T follicular helper cell (primary cell): ENCODE results near the gene OSBPL2.

ENCODE experiments used
- DNase-seq: peaks from one replicate; pipeline ENCODE4 v3.0.0-alpha.2; 2020; ENCODE audit warnings: low read depth

The OSBPL2 gene

GRCh38 chr20:62206388-62206775, 31.9 kb upstream of the OSBPL2 start:
- DNase-seq: no peak

DNA sequence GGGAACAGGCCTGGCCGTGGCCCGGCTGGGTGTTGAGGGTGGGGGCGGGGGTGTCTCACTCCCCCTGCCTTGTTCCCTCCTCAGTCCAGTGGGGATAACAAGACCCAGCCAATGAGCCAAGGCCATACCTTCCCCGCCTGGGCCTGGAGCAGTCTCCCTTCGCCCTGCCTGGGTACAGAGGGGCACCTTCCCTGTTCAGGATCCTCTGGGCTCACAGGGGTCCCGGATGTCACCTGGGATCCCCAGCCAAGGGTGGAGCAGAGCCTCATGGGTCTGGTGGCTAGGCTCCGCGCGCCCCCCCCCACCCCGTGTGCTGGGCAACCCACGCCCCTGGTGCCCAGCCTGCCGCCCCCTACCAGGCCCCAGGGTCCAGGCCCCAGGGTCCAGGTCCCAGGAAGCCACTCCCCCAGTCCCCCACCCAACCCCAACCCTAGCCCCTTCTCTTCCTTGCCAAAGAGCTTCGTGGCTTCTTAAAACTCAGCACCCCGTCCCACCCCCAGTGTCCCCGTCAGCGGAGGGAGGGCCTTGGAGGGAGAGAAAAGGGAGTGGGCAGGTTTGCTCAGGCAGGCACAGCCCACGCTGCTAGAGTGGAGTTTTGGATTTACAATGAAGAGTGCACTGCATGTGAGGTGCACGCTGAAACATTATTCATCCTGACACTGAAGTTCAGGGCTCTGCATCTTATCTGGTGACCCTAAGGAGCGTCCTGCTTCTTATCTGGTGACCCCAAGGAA, 30.1 kb upstream of the OSBPL2 start:
- DNase-seq: no peak

GRCh38 chr20:62208795-62209755, 29.2 kb upstream of the OSBPL2 start:
- no peak for DNase-seq

DNA sequence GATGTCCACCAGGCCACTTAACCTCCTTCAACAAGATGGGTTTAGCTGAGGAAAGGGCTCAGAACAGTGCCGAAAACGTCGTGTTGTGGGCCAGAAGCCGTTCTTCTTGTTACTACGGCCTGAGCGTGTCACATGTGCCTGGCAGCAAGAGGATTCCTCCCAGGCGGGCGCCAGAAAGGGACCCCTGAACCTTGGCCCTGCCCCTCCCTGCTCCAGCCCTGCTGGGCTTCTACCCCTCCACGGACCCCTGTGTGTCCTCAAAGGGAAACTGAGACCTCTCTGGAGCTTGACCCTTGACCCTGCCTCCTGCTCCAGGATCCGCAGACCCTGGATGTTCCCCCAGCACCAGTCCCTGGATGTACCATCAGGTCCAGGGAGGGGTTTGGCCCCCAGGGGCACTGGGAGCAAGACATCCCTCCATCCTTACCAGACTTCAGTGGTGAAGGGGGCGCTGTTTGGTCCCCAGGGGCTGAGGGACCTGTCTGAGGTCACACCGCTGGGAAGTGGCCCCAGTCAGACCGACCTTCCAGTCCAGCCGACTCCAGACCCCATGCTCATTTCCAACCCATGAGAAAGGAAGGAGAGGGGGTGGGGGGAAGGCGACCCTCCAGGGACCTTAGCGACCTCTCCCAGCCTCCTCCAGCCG, 28.3 kb upstream of the OSBPL2 start:
- DNase-seq: no peak

- no peak for DNase-seq
Observed at GRCh38 chr20:62210496-62210855, 27.8 kb upstream of the OSBPL2 start.

DNA sequence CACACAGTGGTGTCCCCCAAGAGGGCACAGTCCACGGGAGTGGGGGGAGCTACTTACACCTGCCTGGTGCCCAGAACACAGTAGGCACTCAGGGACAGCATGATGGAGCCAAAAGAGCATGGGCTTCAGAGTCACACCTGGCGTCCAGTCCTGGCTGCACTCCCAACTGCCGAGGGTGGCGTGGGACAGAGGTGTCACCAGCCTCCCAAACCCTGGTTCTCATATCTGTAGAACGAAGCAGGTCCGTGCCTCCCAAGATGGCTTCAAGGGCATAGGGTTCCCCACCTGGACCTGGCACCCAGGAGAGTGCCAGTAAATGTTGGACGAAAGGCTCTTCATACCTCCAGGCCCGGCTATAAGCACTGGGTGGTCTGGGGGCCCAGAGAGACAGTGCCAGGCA, 27.1 kb upstream of the OSBPL2 start:
- no peak for DNase-seq

- DNase-seq: no peak
Observed at GRCh38 chr20:62211769-62212288, 26.5 kb upstream of the OSBPL2 start.

DNA sequence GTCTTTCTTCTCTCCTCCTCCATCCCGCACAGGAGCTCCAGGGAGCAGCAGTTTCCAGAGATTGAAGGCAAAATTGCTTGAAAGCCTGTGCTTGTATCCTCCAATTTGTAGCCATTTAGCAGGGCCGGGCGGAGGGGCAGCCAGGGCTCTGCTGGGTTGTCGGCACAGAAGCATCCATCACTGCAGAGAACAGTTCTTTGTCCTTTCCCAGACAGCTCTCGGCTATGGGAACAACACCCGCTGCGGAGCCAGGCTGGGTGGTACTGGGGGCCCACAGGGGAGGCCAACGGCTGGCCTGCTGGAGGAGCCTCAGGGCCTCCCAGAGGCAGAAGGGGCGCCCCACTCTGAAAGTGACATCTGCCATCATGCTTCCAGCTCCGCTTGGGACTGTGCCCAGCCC, 26.0 kb upstream of the OSBPL2 start:
- DNase-seq: no peak

DNA sequence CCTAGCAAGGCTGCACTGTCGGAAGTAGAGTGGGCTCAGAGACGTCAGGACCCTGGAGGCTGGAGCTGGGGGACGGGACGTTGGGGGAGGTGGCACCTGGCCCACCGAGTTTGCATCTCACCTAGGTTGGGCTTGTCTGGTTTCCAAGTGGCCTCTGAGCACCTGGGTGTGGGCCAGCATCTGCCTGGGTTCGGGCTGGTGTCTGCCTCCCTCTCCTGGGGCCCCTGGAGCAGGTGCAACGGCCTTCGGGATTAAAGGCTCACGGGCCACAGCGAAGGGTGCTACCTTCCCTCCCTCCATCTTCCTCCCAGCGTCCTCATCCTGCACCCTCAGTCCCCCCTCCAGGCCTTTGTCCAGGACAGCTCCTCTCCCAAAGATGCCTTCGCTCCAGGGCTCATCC, 24.3 kb upstream of the OSBPL2 start:
- no peak for DNase-seq

- DNase-seq: no peak
Observed at GRCh38 chr20:62215020-62215990, 23.0 kb upstream of the OSBPL2 start.

GRCh38 chr20:62215991-62216635, 22.2 kb upstream of the OSBPL2 start:
- no peak for DNase-seq

DNA sequence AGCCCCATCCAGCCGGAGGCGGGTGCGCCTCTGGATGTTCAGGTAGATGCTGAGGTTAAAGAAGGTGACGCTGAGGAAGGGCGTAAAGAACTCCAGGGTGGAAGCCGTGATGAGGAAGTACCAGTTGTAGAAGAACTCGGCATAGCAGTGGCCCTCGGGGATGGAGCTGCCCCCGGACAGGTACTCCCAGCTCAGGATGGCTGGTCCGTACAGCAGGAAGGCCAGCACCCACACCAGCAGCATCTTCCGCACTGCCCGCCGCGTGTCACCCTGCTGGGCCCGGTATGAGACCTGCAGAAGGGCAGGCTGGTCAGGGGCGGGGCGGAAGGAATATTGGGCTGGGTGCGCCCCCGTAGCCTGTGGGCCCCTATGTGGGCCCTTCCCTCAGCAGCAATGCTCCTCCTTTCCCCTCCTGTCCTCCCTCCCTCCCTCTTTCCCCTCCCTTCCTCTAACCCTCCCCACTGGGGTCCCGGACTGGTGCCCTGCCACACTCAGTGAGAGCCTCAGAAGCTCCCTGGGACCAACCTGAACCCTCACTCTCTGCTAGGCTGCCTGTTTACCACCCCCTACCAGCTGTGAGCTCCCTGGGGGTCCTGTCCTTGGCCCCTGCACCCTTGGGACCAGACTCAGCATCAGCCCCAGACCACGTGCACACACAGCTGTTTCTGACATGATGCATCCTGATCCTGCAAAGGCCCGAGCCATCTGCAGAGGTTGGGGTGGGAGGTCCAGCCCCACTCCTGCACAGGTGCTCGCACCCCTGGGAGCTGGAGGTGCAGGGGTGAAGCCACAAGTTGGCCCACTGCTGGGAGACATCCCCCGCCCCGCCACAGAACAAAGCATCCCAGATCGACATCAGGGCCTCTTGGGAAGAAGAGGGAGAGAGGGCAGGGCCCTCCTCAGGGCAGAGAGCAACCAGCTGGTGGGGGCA, 21.4 kb upstream of the OSBPL2 start:
- no peak for DNase-seq

DNA sequence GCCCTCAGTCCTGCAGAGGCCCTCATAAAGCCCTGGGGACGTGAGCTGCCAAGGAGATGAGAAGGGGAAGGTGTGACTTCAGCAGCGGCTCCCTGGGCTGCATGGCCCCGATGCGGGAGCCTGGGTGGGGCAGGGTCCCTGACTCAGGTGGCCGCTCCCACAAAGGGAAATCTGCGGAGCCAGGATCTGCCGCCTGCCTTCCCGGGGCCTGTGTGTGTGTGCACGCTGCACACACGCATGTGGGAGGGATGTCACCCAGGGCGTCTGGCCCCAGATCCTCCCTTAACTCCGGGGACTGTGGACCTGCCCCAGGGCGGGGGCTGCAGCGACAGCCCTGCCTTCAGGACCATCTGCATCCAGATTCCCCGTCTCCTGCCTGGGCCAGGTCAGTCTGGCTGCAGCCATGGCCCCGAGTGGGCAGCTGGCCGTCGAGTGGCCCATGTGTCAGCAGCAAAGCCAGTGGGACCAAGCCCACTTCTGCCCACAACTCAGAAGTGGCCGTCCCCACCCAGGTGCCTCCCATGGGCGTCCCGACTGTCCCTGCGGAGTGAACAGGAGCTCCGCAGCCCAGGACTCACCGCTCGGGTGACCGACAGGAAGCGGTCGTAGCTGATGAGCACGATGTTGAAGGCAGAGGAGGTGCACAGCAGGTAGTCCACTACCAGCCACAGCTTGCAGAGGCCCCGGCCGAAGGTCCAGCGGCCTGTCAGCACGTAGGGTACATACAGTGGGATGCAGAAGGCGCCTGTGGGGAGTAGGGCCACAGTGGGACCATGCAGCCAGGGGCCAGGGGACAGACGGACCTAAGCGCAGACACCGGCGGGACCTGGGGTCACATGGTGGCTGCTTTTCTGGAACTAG, 20.2 kb upstream of the OSBPL2 start:
- DNase-seq: no peak

DNA sequence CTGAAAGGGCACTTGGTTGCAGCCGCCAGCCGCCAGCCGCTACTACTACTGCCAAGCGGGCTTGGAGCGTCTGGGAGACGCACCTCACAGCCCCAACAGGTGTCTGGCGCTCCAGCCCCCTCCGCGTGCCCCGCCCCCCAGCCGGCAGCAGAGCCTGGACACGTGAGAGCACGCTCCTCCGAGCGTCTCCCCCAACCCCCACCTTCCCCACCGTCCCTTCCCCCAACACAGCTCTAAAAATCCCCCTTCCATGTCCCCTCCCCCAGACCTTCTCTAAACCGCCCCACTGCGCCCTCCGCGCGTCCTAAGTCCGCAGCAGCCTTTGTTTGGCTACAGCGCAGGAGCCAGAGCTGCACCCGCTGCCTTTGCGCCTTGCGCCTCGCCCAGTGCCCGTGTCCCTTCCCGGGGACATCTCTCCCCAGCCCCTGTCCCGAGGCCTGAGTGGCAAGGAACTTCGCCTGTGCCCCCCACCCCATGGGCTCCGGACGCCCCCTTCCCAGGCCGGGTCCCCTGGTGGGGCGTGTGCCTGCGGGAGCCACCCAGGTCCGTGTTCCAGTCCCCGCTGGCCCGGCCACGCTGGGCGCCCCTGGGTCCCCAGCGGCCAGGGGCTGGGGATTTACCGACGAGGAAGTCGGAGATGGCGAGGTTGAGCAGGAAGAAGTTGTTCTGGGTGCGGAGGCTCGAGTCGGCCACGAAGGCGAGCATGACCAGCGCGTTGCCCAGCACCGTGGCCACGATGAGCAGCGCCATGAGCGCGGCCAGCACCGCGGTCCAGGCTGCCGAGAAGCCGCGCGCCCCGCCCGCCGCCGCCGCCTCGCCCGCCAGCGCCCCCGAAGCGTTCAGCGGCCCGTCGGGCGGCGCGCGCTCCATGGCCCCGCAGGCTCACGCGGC, 19.0 kb upstream of the OSBPL2 start:
- no peak for DNase-seq

GRCh38 chr20:62219992-62220665, 18.2 kb upstream of the OSBPL2 start, which contains the start of gene HRH3:
Gene HRH3 (minus strand): TSS chr20:62220278. CDS start chr20:62219970, 308 bp downstream.
- peak; percentile 25 for DNase-seq

DNA sequence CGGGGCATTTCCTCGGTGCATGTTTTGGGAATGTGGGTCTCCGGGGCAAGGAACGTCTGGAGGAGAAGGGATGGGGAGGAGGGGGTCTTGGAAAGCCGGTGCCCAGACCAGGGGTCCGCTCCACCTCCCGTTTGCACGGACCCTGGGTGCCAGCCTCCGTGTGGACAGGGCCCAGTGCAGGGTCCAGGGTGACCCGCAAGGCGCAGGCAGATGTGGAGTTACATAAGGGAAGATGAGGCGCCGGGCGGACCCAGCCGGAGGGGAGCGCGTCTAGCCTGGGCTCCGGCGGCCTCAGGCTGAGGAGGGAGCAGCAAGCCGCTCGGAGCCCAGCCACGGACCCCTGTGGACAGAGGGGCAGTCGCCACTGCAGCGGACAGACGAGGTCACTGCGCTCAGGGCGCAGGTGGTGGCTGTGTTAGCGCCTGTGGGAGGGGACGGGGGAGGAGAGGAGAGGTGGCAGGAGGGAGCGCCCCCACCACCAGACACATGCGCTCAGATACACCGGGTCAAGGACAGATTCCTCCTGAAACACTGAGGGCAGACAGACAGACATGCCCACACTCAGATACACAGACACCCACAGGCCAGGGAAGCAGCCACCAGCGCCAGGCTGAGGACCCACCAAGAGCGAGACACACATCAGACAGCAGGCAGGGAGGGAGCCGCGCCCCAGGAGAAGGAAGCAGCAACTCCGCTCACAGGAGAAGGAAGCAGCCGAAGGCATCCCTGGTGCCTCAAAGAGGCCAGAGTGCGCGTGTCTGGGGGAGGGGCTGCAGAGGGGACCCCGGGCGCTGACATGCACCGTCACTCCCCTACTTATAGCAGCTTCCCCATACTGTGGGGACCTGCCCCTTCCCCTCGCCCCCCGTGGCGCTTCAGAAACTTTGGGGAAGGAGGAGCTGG, 17.4 kb upstream of the OSBPL2 start:
- no peak for DNase-seq
